Keratinocyte (primary cell): Measurements from ENCODE around the gene LASP1NB.

Experiments used
- DNase-seq: peaks from one replicate; pipeline ENCODE4 v3.0.0-alpha.2; 2011; ENCODE audit warnings: low read depth, missing footprints, low spot score
- FAIRE-seq: peaks from 2 replicates; lab custom pipeline; 2011; peaks lifted over from hg19 to GRCh38; lab: Jason Lieb, UNC
- H2AFZ ChIP-seq: 2 replicates; pipeline ENCODE4 v1.6.0; 2012; ENCODE audit warnings: low read length, control low read depth, inconsistent platforms; ENCODE audit not compliant: control insufficient read depth
- H3K27ac ChIP-seq: 2 replicates; pipeline ENCODE4 v1.5.1; 2011; ENCODE audit warnings: low read length; ENCODE audit not compliant: control insufficient read depth, insufficient read depth
- H3K27me3 ChIP-seq: 3 replicates; pipeline ENCODE4 v1.6.0; 2011; ENCODE audit warnings: low read length; ENCODE audit not compliant: control insufficient read depth, insufficient read depth; ENCODE audit errors: extremely low read depth
- H3K36me3 ChIP-seq, 2 experiments: 2 replicates in 1 of 2; 3 replicates in 1 of 2; pipeline ENCODE4 v1.5.1; 2011; ENCODE audit warnings: low read length in 2 of 2, mild to moderate bottlenecking in 1 of 2; ENCODE audit not compliant: control insufficient read depth in 2 of 2, insufficient read depth in 2 of 2; ENCODE audit errors: extremely low read depth in 1 of 2
- H3K4me1 ChIP-seq: 3 replicates; pipeline ENCODE4 v1.5.1; 2011; ENCODE audit warnings: low read length; ENCODE audit not compliant: control insufficient read depth, insufficient read depth; ENCODE audit errors: extremely low read depth
- H3K4me2 ChIP-seq: 3 replicates; pipeline ENCODE4 v1.6.0; 2011; ENCODE audit warnings: low read depth, low read length; ENCODE audit not compliant: control insufficient read depth, insufficient read depth; ENCODE audit errors: extremely low read depth
- H3K4me3 ChIP-seq, 3 experiments: fragments of 200-600 bp in 1 of 3; sonication (generic) in 1 of 3; 2 replicates in 2 of 3; 3 replicates in 1 of 3; pipeline ENCODE4 v1.5.1; 2011 to 2016; ENCODE audit warnings: low read length in 3 of 3, mild to moderate bottlenecking in 3 of 3, control low read depth in 2 of 3, inconsistent platforms in 1 of 3, low read depth in 1 of 3, mixed read lengths in 1 of 3, mixed run types in 1 of 3, moderate library complexity in 1 of 3; ENCODE audit not compliant: control insufficient read depth in 2 of 3, insufficient read depth in 2 of 3; ENCODE audit errors: extremely low read depth in 1 of 3
- H3K79me2 ChIP-seq: 2 replicates; pipeline ENCODE4 v1.6.0; 2012; ENCODE audit warnings: low read length; ENCODE audit not compliant: control insufficient read depth, insufficient read depth
- H3K9ac ChIP-seq: 3 replicates; pipeline ENCODE4 v1.6.0; 2011; ENCODE audit warnings: low read length; ENCODE audit not compliant: control insufficient read depth, insufficient read depth; ENCODE audit errors: extremely low read depth
- H3K9me1 ChIP-seq: 3 replicates; pipeline ENCODE4 v1.6.0; 2011; ENCODE audit warnings: low read length; ENCODE audit not compliant: control insufficient read depth, insufficient read depth; ENCODE audit errors: extremely low read depth
- H3K9me3 ChIP-seq: 2 replicates; pipeline ENCODE4 v1.5.1; 2012; ENCODE audit warnings: low read depth, low read length; ENCODE audit not compliant: control insufficient read depth
- H4K20me1 ChIP-seq: 3 replicates; pipeline ENCODE4 v1.6.0; 2011; ENCODE audit warnings: low read length; ENCODE audit not compliant: control insufficient read depth, insufficient read depth; ENCODE audit errors: extremely low read depth
- EZH2 ChIP-seq: IDR thresholded peaks from one replicate; pipeline ENCODE4 v1.6.1; 2012; ENCODE audit warnings: inconsistent platforms, mild to moderate bottlenecking, low read length, moderate library complexity
- dilution Hi-C: fragments of 300-500 bp; cut with MboI; formaldehyde crosslinking; loops from one replicate; pipeline ENCODE4 v1.7.0; 2020; ENCODE audit warnings: low sequenced_read_pairs; ENCODE audit not compliant: extremely low pct_ligation_motif_present
- TF ChIP-seq, protein P1 (sequence below), 3 experiments: IDR thresholded peaks in 1 of 3; conservative IDR thresholded peaks in 1 of 3; optimal IDR thresholded peaks in 1 of 3; 2 replicates in 2 of 3; 3 replicates in 1 of 3; pipeline versions ENCODE3 to v1.5.1; 2011; ENCODE audit warnings: low read length in 3 of 3, mild to moderate bottlenecking in 3 of 3, moderate library complexity in 2 of 3, control low read depth in 1 of 3, inconsistent platforms in 1 of 3; ENCODE audit not compliant: insufficient read depth in 2 of 3; ENCODE audit errors: extremely low read depth in 1 of 3

LASP1NB gene

DNA sequence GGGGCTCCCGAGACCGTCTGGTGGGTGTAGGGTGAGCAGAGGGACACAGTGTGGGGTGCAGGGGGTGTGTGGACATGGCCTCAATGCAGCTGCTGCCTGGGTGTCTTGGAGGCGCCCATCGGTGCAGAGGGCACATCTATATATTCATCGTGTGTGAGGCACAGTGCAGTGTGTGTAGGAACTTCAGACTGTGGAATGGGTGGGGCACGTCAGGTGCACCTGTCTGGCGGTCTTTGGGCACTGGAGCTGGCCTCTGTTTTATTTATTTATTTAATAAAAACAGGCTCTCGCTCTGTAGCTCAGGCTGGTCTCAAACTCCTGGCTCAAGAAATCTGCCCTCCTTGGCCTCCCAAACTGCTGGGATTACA lies 38.8 kb upstream of the LASP1NB start:
- H3K9me3 ChIP-seq = no peaks in the 10 kb centered on the region
- H2AFZ ChIP-seq = no peak overlapping the region
- no peak for FAIRE-seq
- no peak overlapping the region for H3K9ac ChIP-seq
- no peak overlapping the region for H3K4me2 ChIP-seq
- H3K79me2 ChIP-seq = peaks cover 79% of the 10 kb centered on the region
- no peaks in the 10 kb centered on the region for H3K27me3 ChIP-seq
- H3K36me3 ChIP-seq = peaks cover 38 to 59% of the 10 kb centered on the region in 2 experiments
- peaks cover 6% of the 10 kb centered on the region for H4K20me1 ChIP-seq
- peaks cover 24% of the 10 kb centered on the region for H3K4me1 ChIP-seq
- no peak for TF ChIP-seq EZH2
- TF ChIP-seq, protein P1, sequence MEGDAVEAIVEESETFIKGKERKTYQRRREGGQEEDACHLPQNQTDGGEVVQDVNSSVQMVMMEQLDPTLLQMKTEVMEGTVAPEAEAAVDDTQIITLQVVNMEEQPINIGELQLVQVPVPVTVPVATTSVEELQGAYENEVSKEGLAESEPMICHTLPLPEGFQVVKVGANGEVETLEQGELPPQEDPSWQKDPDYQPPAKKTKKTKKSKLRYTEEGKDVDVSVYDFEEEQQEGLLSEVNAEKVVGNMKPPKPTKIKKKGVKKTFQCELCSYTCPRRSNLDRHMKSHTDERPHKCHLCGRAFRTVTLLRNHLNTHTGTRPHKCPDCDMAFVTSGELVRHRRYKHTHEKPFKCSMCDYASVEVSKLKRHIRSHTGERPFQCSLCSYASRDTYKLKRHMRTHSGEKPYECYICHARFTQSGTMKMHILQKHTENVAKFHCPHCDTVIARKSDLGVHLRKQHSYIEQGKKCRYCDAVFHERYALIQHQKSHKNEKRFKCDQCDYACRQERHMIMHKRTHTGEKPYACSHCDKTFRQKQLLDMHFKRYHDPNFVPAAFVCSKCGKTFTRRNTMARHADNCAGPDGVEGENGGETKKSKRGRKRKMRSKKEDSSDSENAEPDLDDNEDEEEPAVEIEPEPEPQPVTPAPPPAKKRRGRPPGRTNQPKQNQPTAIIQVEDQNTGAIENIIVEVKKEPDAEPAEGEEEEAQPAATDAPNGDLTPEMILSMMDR (optimal IDR thresholded peaks at IDR 0.05 in 1 of 3, IDR thresholded peaks at IDR 0.05 in 1 of 3, conservative IDR thresholded peaks at IDR 0.05 in 1 of 3; ENCODE audit: extremely low read depth in 1 of 3, insufficient read depth in 2 of 3, low read length in 3 of 3) = no peak
- H3K9me1 ChIP-seq = peaks cover 3% of the 10 kb centered on the region
- dilution Hi-C loops = no loop called here
- DNase-seq = no peak
- H3K27ac ChIP-seq = no peak overlapping the region
- H3K4me3 ChIP-seq = no peak overlapping the region

DNA sequence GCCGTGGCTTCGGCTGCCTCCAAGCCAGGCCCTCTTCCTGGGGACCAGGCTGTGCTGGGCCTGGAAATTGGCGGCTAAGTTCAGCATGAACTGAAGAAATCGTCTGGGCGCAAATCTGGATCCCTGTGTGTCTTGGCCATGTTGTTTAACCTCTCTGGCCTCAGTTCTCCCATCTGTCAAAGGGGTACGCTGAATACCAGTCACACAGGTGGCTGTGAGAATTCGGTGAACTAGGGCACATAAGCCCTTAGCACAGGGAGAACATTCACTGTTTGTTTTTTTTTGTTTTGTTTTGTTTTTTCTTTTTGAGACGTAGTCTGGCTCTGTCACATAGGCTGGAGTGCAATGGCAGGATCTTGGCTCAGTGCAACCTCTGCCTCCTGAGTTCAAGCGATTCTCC lies 36.6 kb upstream of the LASP1NB start:
- dilution Hi-C loops = no loop called here
- TF ChIP-seq EZH2 = no peak
- TF ChIP-seq, protein P1 (optimal IDR thresholded peaks at IDR 0.05 in 1 of 3, IDR thresholded peaks at IDR 0.05 in 1 of 3, conservative IDR thresholded peaks at IDR 0.05 in 1 of 3; ENCODE audit: extremely low read depth in 1 of 3, insufficient read depth in 2 of 3, low read length in 3 of 3) = no peak
- Histone ChIP-seq H3K36me3 (peaks cover 51 to 60% of the 10 kb centered on the region in 2 experiments), H3K9ac (no peak overlapping the region), H3K4me3 (no peak overlapping the region), H3K4me1 (peaks cover 3% of the 10 kb centered on the region), H3K9me1 (no peaks in the 10 kb centered on the region), H3K79me2 (peaks cover 59% of the 10 kb centered on the region), H3K27ac (no peak overlapping the region), H3K27me3 (no peaks in the 10 kb centered on the region), H4K20me1 (peaks cover 6% of the 10 kb centered on the region), H3K4me2 (no peak overlapping the region), H3K9me3 (no peaks in the 10 kb centered on the region), H2AFZ (no peak overlapping the region)
- FAIRE-seq = no peak
- DNase-seq = no peak
